GM18526 (cell line): ENCODE measurements around the gene TUBGCP4.

Experiments used
- POLR2A ChIP-seq: IDR thresholded peaks from 3 replicates; pipeline ENCODE4 v1.6.1; 2011; ENCODE audit not compliant: insufficient read length; ENCODE audit errors: extremely low read depth

The TUBGCP4 gene

DNA sequence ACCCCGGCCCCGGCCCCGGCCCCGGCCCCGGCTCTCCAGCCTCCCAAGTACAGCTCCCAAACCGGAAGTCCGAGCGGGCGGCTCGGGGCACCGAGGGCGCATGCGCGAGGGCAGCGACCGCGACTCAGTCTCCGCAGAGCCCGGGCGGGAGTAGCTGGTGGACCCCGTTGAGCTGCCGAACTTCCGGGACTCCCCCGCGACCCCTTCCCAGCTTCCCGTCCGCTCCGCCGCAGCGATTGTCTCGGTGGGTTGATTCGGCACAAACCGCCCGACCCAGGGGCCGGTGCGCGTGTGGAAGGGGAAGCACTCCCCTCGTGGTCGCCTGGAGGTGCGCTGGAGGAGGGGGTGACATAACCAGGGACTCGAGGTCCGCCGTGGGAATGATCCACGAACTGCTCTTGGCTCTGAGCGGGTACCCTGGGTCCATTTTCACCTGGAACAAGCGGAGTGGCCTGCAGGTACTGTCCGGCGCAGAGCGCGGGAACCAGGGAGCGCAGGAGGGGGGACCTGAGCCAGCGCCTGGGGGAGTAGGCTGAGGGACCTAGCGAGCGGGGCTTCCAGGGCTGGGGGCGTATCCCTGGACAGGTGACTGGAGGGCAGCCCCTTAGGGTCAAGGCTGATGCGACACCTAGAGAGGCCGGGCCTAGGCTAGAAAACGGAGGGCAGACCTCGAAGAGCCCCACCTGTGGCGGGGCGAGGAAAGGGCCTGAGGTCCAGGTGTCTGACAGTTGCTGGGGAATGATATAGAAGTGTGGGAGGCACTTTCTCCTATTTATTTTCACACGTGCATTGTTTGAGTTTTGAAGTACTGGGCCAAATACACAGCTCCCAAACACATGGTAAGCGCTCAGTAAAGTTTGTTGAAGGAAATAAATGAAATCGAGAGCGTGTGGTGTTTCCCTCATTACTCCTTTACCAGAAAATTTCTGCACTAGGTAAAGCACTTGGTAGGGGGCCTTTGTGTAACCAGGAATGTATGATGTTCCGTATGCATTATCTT lies at the start of gene TUBGCP4, which contains the start of gene ZSCAN29:
TSS of gene TUBGCP4 (plus strand) at position 127 of the 1,000 bp plus-strand sequence. CDS start at position 381, 254 bp downstream.
TSS of gene ZSCAN29 (minus strand) at position 69 of the 1,000 bp plus-strand sequence. CDS start 1,130 bp downstream, outside the sequence.
- peak; percentile 78 for TF ChIP-seq POLR2A

DNA sequence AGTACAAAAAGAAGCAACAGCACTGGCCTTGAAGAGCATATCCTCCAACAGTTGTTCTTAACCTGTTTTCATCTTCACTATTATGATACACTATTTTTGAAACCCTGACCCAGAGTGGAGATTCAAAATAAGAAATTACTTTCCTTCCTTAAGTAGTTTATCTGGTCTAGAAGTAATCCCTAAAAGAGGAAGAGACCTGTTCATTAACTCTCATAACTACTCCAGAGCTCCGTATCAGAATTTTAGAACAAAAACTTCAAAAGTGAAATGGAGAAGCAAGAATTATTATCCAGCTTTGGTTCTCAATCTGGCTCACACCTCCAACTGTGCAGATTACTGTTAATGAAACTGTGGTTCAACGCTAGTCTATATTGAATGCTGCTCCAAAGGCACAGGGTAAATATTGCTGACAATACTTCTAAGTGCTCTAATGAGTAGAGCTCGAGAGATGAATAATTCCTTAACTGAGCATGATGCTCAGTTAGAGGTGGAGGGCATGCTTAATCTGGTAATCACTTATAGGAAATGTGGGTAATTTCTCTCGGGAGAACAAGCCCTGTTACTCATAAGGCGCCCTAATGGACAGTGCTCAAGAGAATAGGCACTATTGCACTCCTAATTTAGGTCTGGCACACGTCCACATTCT lies 45.7 kb upstream of the TUBGCP4 start:
- no peak for TF ChIP-seq POLR2A

DNA sequence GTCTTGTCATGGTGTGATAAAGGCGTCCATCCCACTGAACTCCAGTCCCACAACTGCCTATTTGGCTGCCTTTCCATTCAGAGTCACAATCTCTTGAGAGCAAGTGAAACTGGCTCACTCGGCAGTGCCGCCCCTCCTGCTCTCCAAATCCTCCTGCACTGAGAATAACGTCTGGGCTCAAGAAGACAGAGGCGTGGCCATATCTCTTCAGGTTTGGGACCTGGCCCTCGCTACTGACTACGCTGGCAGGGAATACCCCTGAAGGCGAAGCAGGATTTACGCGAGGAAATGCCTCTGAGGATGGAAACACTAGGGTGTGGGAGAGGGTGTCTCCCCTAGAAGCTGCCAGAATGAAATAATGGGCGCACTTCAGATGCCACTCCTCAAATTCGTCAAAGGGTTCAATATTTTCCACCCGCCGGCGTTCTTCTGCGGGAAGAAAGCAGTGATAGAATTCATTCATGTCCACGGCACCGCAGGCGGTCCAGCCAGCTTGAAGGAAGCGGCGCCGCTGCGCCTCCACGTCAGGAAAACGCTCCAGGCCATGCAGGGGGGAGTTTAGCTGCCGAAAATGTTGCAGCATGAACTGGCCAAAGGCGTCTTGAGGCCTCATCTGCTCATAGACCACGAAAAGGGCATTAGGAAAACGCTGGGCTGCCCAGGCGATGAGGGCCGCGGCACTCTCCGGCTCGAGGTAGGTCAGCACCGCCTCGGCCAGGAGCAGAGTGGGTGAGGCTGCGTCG lies 41.5 kb upstream of the TUBGCP4 start:
- no peak for TF ChIP-seq POLR2A

GRCh38 chr15:43329960-43330779 lies 40.7 kb upstream of the TUBGCP4 start, which contains the start of gene LCMT2:
Gene LCMT2, minus strand, starts transcription at chr15:43330573. Its CDS starts 84 bp downstream, at chr15:43330489.
- TF ChIP-seq POLR2A, result peak; percentile 92

GRCh38 chr15:43330780-43331087 lies 40.2 kb upstream of the TUBGCP4 start:
- no peak for TF ChIP-seq POLR2A

GRCh38 chr15:43346305-43346704 lies 24.6 kb upstream of the TUBGCP4 start:
- TF ChIP-seq POLR2A, result no peak

DNA sequence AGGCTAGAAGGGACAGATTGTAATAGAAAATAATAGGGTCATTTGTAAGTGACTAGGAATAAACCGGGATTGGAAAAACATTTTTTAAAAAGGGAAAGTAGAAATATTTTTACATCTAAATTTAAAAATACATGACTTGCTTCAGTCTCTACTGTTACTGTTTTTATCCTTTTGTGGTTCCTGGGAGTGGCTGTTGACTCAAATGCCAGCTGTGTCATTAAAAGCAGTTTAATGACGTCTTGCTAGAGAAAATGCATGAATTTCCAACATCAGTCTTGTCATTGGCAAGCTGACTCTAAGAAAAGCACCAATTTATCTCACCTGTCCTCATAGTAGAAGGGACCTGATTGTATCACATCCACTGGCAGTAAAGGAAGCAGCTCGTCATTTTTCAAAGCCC lies 23.8 kb upstream of the TUBGCP4 start:
- TF ChIP-seq POLR2A, result no peak

DNA sequence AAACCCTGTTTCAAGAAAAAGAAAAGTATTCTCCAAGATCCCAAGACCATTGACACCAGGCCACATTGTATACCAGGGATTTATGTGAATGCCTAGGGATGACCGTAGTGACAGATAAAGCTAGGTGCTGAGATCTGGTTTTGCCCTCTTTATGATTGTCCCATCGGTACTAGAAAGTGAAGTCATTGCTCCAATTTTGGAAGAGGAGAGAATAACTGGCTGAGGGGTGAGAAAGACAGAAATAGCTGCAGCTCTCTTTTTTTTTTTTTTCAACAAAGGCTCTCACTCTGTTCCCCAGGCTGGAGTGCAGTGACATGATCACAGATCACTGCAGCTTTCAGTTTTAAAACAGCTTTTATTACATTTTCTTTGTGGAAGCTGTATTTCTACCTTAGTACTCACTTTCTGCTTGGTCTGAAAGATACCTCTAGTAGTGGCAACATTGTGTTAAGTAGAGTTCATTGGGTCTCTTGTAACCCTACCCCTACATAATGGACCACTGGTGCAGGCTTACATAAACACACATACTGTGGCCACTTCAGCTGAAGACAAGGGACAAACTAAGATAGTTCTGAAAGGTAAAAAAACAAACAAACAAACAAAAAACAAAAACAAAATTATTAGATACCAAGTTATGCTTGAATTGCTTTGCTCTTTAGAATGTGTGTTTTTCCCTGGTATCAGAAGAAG lies 18.1 kb upstream of the TUBGCP4 start:
- TF ChIP-seq POLR2A, result no peak

DNA sequence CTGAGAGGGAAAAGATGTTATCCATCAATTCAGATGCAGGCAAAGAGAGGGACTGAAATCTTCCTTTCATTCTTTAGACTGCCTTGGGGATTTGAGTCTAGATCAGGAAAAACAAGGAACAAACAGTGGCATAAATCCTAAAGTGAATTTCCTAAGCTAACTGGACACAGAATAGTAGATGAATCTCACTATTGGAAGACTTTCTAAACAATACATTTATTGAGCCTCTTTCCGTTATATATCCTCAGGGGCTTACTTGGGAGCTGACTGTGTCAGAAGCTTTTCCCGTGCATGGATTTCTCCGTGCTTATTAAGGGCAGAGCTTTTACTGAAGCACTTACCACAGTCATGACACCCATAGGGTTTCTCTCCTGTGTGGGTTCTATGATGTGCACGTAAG lies 10.1 kb upstream of the TUBGCP4 start:
- no peak for TF ChIP-seq POLR2A

GRCh38 chr15:43361313-43361903 lies 9.5 kb upstream of the TUBGCP4 start:
- no peak for TF ChIP-seq POLR2A

GRCh38 chr15:43370310-43370974 lies 459 bp upstream of the TUBGCP4 start:
- no peak for TF ChIP-seq POLR2A

- TF ChIP-seq POLR2A, result no peak
Measured at GRCh38 chr15:43376017-43376705, 5.3 kb downstream of the TUBGCP4 start.
